Activated CD8-positive, alpha-beta memory T cell treated with anti-CD3 and anti-CD28 coated beads for 4 hours (primary cell): ENCODE data around the gene CENPX.

ENCODE experiments used
- DNase-seq, 2 donors: peaks; one replicate each; pipeline ENCODE4 v3.0.0-alpha.2; 2020; ENCODE audit warnings: low read depth in 2 of 2

CENPX gene

DNA sequence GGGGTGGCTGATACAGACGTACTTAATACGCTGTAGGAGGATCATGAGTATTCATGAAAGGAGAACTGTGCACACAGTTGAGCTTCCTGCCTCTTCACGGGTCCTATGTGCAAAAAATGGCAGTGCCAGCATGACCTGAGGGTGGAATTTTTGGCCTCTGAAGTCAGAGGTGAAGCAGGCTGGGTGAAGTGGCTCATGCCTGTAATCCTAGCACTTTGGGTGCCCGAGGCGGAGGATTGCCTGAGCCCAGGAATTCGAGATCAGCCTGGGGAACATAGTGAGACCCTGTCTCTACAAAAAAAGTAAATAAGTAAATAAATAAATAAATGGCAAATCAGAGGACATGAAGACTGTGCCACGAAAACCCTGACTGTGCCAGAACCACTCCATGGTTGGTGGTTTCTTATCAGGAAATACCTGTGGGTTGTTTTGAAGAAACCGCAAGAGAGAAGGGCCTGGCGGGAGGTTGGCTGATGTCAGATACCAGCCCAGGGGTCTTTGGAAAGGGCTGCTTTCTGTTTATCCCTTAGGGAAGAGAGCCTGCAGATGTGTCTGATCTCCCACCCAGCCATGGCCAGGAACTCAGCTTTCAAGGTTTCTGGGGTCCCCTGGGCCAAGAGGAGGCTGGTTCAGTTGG lies 41.9 kb downstream of the CENPX start:
- no peak for DNase-seq

GRCh38 chr17:81980122-81980521 lies 42.6 kb downstream of the CENPX start:
- no peak for DNase-seq

GRCh38 chr17:81978524-81979298 lies 44.0 kb downstream of the CENPX start:
- DNase-seq: no peak

GRCh38 chr17:81977211-81977808 lies 45.4 kb downstream of the CENPX start, which contains the start of gene ASPSCR1:
TSS of gene ASPSCR1 (plus strand) at chr17:81977629. CDS start at chr17:81977647, 18 bp downstream.
- peak; percentile 79 to 81 for DNase-seq

DNA sequence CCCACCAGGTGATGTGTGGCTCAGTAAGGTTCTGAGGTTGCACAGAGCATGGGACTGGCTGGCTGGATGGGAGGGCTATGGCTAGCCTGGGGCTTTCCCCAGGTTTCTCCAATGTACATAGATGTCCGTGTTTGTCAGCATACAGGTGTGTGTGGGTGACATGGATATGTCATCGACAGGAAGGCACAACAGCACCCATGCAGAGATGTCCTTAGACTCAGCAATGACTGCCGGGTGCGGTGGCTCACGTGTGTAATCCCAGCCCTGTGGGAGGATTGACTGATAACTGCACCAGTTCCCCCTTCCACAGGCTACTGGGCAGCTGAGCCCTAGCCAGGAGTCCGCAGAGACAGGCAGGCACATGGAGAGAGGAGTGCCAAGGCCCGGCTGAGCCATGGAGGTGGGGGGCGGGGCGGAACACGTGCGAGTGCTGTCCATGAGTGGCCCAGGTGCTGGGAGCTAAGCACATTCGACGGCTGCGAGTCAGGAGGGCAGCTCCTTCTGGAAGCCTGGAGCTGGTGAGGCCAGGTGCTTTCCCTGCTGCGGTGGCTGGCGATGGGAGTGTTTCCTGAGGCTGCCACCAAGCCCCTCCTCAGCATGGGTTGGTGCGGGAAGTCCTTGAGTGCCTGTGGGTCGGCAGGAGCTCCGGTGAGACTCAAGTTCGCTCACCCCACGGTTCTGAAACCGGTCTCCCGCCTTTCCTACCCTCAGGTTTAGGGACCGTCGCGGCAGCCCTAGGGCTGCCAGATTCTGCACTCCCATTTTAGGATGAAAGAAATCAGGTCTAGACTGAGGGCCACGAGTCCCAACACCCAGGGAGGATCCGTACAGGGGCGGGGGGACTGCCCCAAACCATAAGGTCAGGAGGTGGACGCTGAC lies 46.1 kb downstream of the CENPX start:
- no peak for DNase-seq

GRCh38 chr17:81973432-81973831 lies 49.2 kb downstream of the CENPX start:
- no peak for DNase-seq

DNA sequence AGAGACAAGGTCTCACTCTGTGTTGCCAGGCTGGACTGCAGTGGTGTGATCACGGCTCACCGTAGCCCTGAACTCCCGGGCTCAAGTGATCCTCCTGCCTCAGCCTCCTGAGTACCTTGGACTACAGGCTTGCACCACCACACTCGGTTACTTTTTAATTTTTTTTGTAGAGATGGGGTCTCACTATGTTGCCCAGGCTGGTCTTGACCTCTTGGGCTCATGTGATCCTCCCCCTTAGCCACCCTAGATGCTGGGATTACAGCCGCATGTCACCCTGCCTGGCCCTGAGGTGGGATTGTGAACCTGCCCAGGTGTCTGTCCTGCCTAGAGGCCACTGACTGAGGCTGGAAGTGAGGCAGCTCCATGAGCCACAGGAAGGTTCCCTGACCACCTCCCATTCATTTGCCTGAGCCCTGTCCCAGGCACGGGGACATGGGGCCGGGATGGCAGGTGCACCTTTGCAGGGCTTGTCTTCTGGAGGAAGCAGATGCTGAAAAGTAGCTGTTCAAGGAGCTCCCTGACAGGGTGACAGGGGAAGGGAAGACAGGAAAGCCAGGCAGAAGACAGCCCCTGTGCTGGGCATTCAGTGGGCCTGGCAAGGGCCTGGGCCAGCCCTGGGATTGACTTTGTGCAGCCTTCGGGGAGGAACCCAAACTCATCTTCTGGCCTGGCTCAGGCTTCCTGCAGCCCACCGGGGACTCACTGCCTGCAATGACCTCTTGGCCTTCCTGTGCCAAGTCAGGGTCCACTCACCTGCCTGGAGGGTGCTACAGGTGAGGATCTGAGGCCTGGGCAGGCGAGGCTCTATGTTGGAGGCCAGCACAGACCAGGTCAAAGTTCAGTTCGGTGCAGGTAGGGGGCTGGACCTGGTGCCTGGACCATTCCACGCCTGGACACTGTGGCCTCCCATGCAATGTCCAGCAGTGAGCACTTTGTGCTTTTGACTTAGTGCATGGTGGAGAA lies 53.5 kb downstream of the CENPX start:
- DNase-seq: no peak
